Measurements from ENCODE around the gene TMBIM6.

DNA sequence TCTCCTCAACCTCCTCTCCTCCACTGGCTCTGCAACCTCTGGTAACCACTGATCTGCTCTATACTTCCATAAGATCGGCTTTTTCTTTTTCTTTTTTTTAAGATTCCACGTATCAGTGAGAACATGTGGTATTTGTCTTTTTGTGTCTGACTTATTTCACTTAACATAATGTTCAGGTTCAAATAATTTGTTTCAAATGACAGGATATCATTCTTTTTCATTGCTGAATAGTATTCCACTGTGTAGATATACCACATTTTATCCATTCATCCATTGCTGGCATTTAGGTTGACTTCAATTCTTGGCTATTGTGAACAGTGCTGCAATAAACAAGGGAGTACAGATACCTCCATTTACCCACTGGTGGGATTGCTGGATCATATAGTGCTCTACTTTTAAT, 46.3 kb downstream of the TMBIM6 start:
- TF ChIP-seq, protein P1, sequence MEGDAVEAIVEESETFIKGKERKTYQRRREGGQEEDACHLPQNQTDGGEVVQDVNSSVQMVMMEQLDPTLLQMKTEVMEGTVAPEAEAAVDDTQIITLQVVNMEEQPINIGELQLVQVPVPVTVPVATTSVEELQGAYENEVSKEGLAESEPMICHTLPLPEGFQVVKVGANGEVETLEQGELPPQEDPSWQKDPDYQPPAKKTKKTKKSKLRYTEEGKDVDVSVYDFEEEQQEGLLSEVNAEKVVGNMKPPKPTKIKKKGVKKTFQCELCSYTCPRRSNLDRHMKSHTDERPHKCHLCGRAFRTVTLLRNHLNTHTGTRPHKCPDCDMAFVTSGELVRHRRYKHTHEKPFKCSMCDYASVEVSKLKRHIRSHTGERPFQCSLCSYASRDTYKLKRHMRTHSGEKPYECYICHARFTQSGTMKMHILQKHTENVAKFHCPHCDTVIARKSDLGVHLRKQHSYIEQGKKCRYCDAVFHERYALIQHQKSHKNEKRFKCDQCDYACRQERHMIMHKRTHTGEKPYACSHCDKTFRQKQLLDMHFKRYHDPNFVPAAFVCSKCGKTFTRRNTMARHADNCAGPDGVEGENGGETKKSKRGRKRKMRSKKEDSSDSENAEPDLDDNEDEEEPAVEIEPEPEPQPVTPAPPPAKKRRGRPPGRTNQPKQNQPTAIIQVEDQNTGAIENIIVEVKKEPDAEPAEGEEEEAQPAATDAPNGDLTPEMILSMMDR (IDR thresholded peaks at IDR 0.05) = no peak
- no peak for TF ChIP-seq POLR2A (IDR thresholded peaks at IDR 0.05)
